DMS79 (cell line): ENCODE results near the gene GRPEL2.

Experiments
- DNase-seq: peaks from one replicate; lab custom pipeline; 2025; lab: John Stamatoyannopoulos, UW

Gene GRPEL2, protein sequence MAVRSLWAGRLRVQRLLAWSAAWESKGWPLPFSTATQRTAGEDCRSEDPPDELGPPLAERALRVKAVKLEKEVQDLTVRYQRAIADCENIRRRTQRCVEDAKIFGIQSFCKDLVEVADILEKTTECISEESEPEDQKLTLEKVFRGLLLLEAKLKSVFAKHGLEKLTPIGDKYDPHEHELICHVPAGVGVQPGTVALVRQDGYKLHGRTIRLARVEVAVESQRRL

DNA sequence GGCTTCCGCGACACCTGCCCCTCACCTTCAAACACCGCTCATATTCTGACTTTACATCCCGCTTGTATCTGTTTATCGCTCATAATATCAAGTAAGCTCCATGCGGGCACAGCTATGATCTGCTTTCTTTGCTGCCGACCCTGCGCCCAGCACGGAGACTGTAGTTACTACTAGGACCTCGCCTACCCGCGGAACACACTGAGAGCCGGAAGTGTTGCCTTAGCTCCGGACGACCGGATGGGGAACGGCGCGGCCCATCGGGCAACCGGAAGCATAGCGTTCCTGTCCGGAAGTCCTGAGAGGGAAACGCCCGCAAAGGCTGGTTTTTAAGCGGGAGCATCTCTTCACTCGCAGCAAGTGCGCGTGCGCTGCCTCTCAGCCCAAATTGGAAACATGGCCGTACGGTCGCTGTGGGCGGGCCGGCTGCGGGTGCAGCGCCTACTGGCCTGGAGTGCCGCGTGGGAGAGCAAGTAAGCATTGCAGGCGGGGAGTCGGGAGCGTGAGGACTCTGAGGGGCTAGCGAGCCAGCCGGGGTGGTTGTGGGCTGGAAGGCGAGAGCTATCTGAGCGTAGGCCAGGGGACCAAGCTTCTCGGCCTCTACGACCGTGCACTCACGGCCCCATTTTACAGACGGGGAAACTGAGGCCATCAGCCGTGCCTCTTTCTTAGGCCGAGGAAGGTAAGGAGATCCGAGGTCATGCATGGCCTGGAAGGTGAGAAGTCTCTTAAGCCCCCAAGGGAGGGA, at the start of gene GRPEL2:
TSS of gene GRPEL2 (plus strand) at position 353 of the 745 bp plus-strand sequence. CDS start at position 394, 41 bp downstream.
- DNase-seq = peak; percentile 80

DNA sequence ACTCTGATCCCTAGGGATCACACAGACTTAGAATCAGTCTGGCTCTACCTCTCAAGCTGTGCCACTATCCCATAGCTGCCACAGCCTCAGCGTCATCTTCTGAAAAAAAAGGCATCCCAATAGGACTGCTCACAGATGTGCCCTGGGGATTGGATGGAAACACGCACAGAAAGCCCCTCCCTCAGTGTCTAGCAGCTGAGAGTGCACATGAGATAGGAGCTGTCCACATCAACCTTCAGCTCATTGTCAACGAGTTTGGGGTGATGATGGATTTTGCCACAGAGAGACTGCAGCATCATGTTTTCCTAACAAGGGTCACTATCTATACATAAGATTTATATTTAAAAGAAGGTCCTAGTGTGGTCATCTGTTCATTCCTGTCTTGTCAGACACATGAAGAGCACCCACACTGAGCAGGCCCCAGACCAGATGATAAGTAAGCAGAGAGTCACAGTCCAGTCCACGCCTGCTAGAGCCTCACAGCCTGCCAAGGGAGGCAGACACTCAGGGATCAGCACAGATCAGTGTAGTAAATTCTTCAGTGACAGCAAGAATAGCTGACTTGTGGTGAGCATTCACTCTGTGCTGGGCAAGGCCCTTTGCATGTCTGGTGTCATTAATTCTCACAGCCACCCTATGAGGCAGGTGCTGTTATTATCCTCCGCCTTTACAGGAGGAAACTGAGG, 47.8 kb upstream of the GRPEL2 start:
- no peak for DNase-seq

DNA sequence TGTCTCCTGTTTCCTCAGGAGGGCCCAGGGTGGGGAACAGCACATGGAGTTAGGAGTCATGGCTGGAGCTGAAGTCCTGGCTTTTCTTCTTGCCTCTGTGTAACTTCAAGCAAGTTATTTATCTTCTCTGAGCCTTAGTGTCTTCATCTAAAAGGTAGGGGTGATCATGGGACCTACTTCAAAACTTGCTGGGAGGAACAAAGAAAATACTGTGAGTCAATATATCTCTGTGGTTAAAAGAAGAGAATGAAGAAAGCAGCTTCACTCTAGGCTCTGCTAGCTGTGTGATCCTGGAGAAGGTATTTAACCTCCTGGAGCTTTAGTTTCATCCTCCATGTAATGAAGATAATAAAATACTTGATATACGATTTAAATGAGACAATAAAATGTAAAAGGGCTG, 47.1 kb upstream of the GRPEL2 start:
- no peak for DNase-seq

DNA sequence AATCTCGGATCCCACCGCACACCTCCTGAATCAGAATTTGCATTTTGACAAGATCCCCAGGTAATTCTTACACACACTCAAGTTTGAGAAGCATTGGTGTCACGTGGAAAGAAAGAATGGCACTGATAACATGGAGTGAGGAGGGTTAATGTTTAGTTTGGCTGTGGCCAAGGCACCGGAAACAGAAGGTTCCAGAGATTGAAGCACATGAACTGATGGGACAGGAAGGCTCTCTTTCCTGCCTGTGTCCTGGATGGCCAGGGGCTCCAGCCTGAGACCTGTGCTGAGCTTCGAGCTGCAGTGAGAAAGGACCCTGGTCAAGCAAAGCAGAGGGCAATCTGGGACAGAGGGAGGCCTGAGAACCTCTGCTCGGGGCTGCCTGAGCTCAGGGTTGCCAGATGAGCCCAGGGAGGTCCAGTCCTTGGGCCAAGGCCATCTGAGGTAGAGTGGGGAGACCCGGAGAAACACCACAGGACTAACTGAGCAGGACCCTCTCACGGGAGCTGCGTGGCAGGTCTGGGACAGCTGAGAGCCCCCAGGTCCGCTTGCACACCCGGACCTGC, 46.4 kb upstream of the GRPEL2 start:
- no peak for DNase-seq

DNA sequence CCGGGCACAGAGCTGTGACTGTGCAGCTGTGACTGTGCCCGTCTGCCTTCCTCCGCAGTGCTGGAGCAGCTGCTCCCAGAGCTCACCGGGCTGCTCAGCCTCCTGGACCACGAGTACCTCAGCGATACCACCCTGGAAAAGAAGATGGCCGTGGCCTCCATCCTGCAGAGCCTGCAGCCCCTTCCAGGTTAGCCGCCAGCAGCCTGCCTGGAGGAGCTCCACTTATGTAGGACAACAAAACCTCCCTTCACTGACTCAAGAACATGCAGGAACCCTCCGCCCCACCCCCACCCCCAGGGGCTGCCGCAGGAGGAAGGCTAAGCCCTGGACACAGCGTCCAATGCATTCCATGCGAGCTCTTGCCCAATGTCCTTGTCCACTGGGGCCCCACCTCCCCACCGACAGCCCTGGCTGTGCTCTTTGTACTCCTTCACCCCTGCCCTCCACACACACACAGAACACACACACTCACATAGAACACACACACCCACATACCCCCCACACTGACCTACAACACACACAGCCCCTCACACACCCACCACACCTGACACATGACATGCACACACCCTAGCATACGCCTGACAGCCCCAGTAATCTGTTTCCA, 45.7 kb upstream of the GRPEL2 start:
- no peak for DNase-seq

DNA sequence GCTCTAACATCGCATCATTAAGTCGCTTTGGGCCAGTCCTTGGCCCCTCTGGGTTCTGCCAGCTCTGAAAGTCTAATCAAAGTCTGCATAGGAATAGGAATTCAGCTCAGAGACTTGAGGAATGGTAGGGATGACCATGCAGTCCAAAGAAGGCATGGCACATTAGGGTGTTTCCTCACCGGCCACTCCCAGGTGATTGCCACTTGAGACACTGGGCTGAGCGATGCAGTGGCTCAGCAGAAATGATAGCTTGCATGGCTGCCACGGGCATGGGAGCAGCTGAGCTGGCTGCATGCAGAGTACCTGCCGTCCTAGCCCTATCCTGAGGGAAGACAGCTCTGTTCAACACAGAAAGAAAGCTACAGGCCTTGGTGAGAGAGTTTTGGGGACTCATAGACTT, 44.9 kb upstream of the GRPEL2 start:
- DNase-seq = no peak

DNA sequence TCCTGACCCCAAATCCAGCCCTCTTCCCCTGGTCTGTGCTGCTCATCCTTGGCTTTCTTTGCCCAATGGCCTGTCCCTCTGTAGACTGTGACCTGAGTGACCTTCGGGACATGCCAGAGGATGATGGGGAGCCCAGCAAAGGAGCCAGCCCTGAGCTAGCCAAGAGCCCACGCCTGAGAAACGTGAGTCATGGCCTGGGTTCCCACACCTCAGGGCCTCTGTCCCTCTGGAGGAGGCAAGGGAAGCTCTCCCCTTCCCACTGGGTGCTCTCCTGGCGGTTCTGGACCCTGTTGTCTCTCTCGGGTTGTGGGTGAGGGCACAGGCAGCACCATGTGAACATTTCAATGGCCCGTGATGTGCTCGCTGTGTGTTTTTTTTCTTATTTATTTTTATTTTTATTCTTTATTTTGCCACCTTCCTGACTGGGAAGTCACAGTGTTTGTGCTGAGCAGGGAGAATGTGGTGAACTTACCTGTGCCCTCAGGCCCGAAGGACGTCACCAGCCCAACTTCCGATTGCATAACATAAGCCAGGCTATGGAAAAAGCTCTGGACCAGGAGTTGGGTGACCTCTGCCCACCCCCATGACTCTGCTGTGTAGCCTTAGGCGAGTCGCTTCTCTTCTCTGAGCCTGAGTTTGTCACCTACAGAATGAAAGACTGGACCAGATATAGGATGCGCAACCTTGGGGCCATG, 44.1 kb upstream of the GRPEL2 start:
- DNase-seq = no peak

DNA sequence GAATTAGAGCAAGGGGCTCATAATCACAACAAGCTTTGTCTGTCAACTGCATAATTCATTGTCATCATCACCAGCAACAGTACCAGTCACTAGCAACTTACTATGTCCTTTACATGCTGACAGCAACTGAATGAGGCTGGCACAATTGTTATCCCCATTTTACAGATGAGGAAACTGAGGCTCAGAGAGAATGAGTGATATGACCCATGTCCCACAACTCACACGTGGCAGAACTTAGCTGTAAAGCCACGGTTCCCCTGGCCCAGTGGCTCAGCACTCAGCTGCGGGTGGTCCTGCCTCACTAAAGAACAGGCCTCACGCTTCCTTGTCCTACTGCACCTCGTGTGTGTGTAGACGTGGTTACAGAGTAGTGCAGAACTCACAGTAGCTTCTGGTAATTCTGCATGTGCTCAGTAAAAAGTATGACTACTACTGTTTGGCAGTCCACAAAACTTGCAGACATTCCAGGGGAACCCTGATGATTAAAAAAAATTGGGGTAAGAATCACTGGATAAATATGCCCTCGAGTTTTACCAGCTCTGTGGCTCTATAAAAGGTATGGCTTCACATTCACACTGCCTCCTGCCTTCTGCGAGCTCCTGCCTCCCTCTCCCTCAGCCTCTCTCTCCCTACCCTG, 43.4 kb upstream of the GRPEL2 start:
- DNase-seq = no peak

DNA sequence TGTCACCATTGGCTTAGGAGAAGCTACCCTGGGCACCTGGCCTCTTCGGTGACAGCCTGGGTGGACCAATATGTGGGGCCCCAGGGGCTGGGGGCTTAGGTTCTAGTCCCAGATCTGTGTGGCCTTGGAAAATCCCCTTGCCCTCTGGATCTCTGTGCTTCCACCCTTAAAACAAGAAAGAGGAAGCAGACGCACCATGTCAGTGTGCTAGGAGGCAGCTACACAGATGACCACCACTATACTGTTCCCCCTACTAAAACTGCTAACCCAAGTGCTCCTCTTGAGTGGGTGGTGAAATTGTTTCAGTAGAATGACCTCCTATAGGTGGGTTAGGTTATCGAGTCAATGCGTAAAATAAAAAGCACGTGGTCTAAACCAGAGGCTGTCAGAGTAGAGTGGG, 42.7 kb upstream of the GRPEL2 start:
- no peak for DNase-seq

DNA sequence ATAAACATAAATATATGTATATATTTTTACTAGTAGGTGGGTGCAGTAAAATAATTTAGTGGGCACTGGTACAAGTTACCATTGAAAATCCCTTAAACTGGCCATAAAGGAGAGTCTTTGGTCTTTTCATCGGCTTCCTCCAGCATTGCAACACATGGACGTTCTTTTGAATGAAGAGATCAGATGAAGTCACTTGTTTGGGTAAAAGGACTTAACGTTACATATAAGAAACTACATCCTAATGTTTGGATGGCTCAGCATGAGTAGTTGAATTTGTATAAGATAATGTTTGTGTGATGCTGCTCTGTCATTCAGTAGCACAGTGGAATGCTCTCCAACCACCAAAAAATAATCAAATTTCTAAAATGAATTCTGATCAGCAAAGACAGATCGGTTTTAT, 42.1 kb upstream of the GRPEL2 start:
- no peak for DNase-seq

DNA sequence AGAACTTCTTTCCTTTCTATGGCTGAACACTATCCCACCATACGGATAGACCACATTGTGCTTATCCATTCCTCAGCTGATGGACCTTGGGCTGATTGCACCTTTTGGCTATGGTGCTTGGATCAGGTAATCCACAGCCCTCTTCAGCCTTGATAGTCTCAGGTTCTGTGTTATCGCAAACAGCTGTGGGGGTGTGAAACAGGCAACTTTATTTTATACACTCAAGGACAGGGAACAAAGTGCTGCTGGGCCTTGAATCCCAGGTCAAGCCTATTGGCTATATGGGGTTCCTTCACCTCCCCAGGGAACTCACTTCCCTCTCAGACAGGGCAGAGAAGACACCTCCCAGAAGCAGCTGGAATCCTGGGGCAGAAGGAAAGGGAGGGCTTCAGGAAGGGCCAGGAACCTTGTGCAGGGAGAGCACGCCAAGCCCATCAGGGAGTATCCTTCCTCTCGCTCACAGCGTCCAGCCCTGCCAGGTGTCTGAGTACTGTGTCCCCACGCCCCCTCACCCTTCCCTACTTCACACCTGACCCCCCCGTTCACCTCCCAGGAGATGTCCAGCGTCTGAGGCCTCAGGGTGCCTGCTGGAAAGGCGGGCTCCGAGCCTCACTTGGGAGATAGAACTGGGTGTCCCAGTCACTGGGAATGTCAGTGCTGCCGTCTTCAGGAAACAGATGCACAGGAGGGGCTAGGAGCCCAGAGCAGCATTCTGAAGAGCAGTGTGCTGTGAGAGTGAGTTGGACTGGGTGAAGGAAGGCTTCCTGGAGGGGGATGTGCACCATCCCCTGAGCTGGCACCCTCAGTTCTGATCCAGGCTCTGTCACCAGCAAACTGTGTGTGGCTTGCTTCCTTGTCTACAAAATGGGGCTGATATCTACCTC, 40.9 kb upstream of the GRPEL2 start:
- no peak for DNase-seq

DNA sequence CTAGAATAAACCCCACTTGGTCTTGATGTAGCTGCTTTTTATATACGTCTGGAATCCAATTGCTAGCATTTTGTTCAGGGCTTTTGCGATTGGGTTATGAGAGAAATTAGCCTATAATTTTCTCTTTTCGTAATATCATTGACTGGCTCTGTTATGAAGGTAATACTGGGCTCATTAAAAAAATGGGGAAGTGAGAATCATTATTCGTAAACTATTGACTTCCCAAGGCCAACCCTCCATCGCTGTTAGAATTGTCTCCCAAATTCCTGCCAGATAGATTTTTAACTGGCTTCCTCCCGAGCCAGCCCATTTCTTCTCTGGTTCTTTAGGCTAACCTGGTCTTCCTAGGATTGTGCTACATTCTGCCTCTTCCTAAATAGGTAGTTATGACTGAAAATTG, 35.9 kb upstream of the GRPEL2 start:
- no peak for DNase-seq

DNA sequence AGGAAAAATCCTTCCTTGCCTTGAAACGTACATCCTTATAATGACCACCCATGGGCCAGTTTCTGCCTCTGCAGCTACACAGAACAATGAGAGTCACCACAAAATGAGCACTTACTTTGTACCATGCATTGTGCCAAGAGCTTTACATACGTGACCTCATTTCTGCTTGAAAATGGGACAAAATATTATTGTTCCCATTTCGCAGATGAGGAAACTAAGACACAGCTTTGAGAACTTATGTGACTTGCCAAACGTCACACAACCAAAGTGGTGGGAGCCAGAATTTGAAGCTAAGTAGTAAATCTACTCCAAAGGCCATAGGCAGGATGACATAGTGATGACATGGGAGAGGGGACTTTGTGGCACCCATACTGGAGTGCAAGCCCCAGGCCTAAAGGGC, 34.8 kb upstream of the GRPEL2 start:
- DNase-seq = no peak

DNA sequence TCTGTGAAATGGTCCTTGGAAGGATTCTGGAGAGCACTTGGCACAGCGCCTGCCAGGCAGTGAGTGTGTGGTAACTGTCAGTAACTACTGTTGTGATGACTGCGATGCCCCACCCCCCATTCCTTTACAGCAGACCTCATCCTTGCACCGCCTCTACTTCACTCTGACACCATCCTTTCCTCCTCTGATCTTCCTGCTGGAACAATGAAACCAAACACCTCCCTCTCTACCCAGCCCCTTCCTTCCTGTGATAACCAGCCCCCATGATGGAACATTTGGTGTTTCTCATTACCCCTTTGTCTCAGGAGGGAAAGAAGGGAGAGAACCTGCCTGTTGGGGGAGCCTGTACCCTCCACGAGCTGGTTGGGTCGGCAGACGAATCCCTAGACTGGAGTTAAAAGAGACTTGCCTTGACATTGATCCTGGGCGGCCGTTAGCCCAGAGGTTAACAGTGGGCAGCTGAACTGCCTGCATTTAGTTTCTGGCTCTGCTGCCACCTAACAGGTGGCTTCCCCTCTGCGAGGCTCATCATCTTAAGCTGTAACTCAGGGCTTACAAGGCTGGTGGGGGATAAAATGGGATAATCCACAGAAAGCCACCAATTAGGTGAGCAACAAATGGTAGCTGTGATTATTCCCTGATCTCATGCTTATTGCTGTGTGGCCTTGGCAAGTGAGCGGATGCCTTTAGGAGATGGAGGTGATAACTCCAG, 34.2 kb upstream of the GRPEL2 start:
- no peak for DNase-seq

DNA sequence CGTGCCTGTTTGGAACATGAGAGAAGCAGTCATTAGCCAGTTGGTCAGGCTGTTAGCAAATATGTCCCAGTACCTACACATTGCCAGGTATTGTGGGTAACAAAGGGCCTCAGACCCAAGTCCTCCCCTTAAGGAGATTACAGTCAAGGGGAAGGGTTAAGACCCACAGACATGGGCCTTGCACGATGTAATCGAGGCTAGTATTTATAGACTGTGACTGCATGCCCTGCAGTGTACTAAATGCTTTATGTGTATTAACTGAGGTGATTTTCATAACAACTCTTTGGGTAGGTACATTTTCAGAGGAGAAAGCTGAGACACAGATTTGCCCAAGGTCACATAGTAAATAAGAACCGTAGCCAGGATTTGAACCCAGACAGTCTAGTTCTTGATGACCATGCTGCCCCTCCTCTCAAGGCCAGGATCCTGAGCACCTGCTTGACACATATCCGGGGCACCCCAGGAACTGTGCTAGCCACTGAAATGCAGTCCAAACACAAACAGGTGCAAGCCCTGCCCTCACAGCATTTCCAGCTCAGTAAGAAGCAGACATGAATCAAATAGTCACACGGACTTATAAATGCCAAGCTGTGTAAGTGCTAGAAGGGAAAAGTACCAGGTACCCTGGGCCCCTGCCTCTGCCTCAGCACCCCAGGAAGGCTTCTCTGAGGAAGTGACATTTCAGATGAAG, 32.0 kb upstream of the GRPEL2 start:
- DNase-seq = no peak

DNA sequence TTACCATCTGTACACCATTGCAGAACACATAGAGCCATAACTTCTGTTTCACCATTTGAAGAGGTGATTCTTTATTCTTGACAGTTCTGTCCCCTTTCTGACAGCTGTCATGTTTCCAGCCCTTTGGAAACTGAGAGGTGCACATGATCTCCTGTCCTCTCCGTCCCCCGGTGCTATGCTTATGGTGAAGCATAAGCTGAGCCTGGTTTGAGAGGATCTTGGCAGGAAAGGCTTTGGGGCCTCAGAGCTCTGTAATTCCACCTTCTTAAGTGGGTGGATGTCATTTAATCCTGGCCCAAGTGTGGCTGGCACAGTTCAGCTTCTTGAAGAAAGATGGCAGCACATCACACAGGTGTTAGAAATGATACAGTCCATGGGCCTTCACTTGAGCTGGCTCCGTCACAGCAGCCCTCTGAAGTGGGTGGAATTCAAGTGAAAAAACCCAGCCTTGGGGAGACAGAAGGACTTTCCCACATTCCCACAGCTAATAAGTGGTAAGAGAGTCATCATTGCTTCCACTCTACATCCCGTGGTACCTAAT, 30.7 kb upstream of the GRPEL2 start:
- no peak for DNase-seq

DNA sequence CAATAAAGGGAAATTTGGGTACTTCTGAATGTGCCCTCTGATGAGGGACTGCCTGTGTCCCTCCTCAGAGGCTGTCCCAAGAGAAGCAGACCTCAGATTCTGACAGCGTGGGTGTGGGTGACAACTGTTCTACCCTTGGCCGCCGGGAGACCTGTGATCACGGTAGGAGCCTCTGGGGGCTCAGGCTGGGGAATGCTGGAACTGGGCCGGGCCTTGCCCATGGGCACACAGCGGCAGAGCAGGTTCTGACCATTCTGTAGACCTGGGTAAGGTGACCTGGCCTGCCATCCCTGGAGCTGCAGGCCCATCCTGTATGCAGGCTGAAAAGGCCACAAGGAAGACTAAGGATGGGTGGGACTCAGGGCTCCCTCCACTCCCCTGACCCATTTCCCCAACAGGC, 29.5 kb upstream of the GRPEL2 start:
- DNase-seq = no peak

DNA sequence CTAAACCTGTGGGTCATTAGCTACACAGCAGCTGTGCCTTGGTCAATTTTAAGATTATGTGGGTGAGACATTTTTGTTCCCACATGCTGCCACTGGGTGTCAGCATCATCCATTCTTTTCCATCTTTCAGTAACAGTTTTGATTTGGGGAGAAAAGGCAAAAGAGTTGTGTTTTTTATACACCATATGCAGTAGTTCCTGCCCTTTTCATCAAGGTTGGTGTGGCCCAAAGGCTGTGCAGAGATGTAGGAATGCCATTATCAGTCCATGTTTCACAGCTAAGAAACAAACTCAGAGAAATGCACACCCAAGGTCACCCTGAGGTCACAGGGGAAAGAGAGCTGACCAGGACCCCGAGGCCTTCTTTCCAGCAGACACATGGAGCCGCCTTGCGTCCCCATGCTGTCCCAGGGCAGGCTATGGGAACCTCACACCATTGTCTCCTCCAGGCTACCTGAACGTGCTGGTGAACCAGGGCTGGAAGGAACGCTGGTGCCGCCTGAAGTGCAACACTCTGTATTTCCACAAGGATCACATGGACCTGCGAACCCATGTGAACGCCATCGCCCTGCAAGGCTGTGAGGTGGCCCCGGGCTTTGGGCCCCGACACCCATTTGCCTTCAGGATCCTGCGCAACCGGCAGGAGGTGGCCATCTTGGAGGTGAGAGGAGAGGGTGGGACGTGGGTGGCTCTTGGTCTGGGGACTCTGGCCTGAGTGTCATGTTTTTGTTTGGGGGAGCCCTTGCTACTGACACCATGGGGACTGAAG, 27.8 kb upstream of the GRPEL2 start:
- DNase-seq = no peak
